ENCODE data around the gene STKLD1. TPM values are rescaled to one million over a fixed set of nuclear protein-coding genes. Genes with fewer than 3 reads are reported as not detected.

STKLD1 gene
- polyA plus RNA-seq, 2 of the 4 experiments (the other 2 are of a cell fraction): 1.1 to 1.2 TPM

DNA sequence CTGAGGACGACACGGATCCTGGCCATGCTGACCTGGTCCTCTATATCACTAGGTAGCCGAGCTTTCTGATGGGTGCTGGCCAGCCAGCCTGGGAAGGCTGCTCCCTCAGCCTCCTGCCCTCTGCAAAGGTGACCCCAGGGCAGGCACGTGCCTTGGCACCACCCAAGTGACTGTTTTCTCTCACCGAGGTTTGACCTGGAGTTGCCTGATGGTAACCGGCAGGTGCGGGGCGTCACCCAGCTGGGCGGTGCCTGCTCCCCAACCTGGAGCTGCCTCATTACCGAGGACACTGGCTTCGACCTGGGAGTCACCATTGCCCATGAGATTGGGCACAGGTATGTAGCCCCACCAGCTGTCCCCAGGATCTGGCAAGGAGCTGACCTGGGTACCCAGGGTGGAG is 49.8 kb downstream of the STKLD1 start:
- Histone ChIP-seq H3K4me2 (no peak overlapping the region), H3K4me3 (no peak overlapping the region), H3K27ac (no peak overlapping the region), H3K9me3 (no peaks in the 10 kb centered on the region), H3K4me1 (peaks cover 6% of the 10 kb centered on the region; the same call in 1 of the 3 replicates)
- FAIRE-seq: no peak
- WGBS (ENCODE audit: missing lambda C conversion rate): 32% methylated on average over 6 of the region's 11 CpGs
- DNase-seq (ENCODE audit: low read depth in 1 of 2, low spot score in 1 of 2): no peak
- ChIA-PET CTCF (interaction anchor here (1.1 to 1.6 kb wide), 5 partner anchors 11 to 39 kb away, joined by 3 to 8 read pairs (median 4); no protein-coding TSS in a partner anchor), POLR2A (no interaction called here)
- ATAC-seq: no peak
- no peak for TF ChIP-seq MYC (IDR thresholded peaks at IDR 0.05; ENCODE audit: borderline replicate concordance, low read length)
- TF ChIP-seq NFE2L2 (conservative IDR thresholded peaks at IDR 0.05; ENCODE audit: low read length): no peak
- TF ChIP-seq POLR2AphosphoS2 (conservative IDR thresholded peaks at IDR 0.05; ENCODE audit: low read length): no peak
- no peak for TF ChIP-seq E2F6 (IDR thresholded peaks at IDR 0.05; ENCODE audit: borderline replicate concordance, low read depth)
- TF ChIP-seq RCOR1 (IDR thresholded peaks at IDR 0.05; ENCODE audit: low read depth, low read length): no peak
- no peak for TF ChIP-seq POLR2A (IDR thresholded peaks at IDR 0.05; ENCODE audit: low read length)
- TF ChIP-seq, protein P1, sequence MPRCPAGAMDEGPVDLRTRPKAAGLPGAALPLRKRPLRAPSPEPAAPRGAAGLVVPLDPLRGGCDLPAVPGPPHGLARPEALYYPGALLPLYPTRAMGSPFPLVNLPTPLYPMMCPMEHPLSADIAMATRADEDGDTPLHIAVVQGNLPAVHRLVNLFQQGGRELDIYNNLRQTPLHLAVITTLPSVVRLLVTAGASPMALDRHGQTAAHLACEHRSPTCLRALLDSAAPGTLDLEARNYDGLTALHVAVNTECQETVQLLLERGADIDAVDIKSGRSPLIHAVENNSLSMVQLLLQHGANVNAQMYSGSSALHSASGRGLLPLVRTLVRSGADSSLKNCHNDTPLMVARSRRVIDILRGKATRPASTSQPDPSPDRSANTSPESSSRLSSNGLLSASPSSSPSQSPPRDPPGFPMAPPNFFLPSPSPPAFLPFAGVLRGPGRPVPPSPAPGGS (IDR thresholded peaks at IDR 0.05): no peak
- TF ChIP-seq CHD2 (IDR thresholded peaks at IDR 0.05; ENCODE audit: low read length, partially characterized antibody): no peak
- no peak for TF ChIP-seq CBX8 (IDR thresholded peaks at IDR 0.05)
- TF ChIP-seq, protein P2, sequence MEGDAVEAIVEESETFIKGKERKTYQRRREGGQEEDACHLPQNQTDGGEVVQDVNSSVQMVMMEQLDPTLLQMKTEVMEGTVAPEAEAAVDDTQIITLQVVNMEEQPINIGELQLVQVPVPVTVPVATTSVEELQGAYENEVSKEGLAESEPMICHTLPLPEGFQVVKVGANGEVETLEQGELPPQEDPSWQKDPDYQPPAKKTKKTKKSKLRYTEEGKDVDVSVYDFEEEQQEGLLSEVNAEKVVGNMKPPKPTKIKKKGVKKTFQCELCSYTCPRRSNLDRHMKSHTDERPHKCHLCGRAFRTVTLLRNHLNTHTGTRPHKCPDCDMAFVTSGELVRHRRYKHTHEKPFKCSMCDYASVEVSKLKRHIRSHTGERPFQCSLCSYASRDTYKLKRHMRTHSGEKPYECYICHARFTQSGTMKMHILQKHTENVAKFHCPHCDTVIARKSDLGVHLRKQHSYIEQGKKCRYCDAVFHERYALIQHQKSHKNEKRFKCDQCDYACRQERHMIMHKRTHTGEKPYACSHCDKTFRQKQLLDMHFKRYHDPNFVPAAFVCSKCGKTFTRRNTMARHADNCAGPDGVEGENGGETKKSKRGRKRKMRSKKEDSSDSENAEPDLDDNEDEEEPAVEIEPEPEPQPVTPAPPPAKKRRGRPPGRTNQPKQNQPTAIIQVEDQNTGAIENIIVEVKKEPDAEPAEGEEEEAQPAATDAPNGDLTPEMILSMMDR (IDR thresholded peaks at IDR 0.05): no peak
- TF ChIP-seq, protein P3, sequence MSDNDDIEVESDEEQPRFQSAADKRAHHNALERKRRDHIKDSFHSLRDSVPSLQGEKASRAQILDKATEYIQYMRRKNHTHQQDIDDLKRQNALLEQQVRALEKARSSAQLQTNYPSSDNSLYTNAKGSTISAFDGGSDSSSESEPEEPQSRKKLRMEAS (IDR thresholded peaks at IDR 0.05): no peak
- no peak for TF ChIP-seq CBX2 (IDR thresholded peaks at IDR 0.05; ENCODE audit: borderline replicate concordance, low read depth)
- no peak for TF ChIP-seq CHD4 (IDR thresholded peaks at IDR 0.05; ENCODE audit: borderline replicate concordance)
- no peak for TF ChIP-seq SMC3 (IDR thresholded peaks at IDR 0.05)
- no peak for TF ChIP-seq KDM1A (IDR thresholded peaks at IDR 0.05; ENCODE audit: low read depth)
- TF ChIP-seq GATA3 (IDR thresholded peaks at IDR 0.05; ENCODE audit: borderline replicate concordance): no peak
- TF ChIP-seq, protein P4, sequence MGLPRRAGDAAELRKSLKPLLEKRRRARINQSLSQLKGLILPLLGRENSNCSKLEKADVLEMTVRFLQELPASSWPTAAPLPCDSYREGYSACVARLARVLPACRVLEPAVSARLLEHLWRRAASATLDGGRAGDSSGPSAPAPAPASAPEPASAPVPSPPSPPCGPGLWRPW (IDR thresholded peaks at IDR 0.05): no peak

- no peaks in the 10 kb centered on the region for H3K9me3 ChIP-seq
- ATAC-seq (no peak), FAIRE-seq (no peak), DNase-seq (ENCODE audit: low read depth in 1 of 2, low spot score in 1 of 2) (no peak)
- POLR2A ChIA-PET: no interaction called here
- peak overlapping the region; percentile 89 for H3K4me2 ChIP-seq
- peak overlapping the region; percentile 46 for H3K4me3 ChIP-seq
- no peak for TF ChIP-seq ZC3H11A (IDR thresholded peaks at IDR 0.05)
- no peak for TF ChIP-seq RAD21 (conservative IDR thresholded peaks at IDR 0.05 in 1 of 2, IDR thresholded peaks at IDR 0.05 in 1 of 2)
- TF ChIP-seq BHLHE40 (IDR thresholded peaks at IDR 0.05; ENCODE audit: low read depth, low read length): no peak
- TF ChIP-seq MYC (IDR thresholded peaks at IDR 0.05; ENCODE audit: borderline replicate concordance, low read length): no peak
- TF ChIP-seq CHD2 (IDR thresholded peaks at IDR 0.05; ENCODE audit: low read length, partially characterized antibody): no peak
- no peak for TF ChIP-seq MAFK (IDR thresholded peaks at IDR 0.05; ENCODE audit: partially characterized antibody)
- no peak for TF ChIP-seq PBX3 (IDR thresholded peaks at IDR 0.05)
- no peak for TF ChIP-seq HOXA7 (CRISPR knock-in tag; IDR thresholded peaks at IDR 0.05)
- TF ChIP-seq, protein P5, sequence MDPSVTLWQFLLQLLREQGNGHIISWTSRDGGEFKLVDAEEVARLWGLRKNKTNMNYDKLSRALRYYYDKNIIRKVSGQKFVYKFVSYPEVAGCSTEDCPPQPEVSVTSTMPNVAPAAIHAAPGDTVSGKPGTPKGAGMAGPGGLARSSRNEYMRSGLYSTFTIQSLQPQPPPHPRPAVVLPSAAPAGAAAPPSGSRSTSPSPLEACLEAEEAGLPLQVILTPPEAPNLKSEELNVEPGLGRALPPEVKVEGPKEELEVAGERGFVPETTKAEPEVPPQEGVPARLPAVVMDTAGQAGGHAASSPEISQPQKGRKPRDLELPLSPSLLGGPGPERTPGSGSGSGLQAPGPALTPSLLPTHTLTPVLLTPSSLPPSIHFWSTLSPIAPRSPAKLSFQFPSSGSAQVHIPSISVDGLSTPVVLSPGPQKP (IDR thresholded peaks at IDR 0.05; ENCODE audit: low read depth, low read length): no peak
- TF ChIP-seq RFX5 (IDR thresholded peaks at IDR 0.05): no peak
- no peak for TF ChIP-seq FOXS1 (CRISPR knock-in tag; IDR thresholded peaks at IDR 0.05)
- TF ChIP-seq EHF (CRISPR knock-in tag; IDR thresholded peaks at IDR 0.05): no peak
- TF ChIP-seq ZFP36 (IDR thresholded peaks at IDR 0.05; ENCODE audit: borderline replicate concordance, partially characterized antibody): no peak
- no peak for TF ChIP-seq NR3C1 (IDR thresholded peaks at IDR 0.05)
- no peak for TF ChIP-seq RCOR1 (IDR thresholded peaks at IDR 0.05; ENCODE audit: low read depth, low read length)
- TF ChIP-seq MAZ (IDR thresholded peaks at IDR 0.05; ENCODE audit: borderline replicate concordance, low read depth, low read length): no peak
- no peak for TF ChIP-seq EHMT2 (IDR thresholded peaks at IDR 0.05; ENCODE audit: low read depth)
- TF ChIP-seq POLR2AphosphoS2 (conservative IDR thresholded peaks at IDR 0.05; ENCODE audit: low read length): no peak
- no peak for TF ChIP-seq GATA3 (IDR thresholded peaks at IDR 0.05; ENCODE audit: borderline replicate concordance)
- no peak for TF ChIP-seq SREBF2 (IDR thresholded peaks at IDR 0.05)
- H3K27ac ChIP-seq: peak overlapping the region in 1 of 2 experiments; percentile 82; a peak in 4 of 6 replicates
- peaks cover 6% of the 10 kb centered on the region; the same call in 1 of the 3 replicates for H3K4me1 ChIP-seq
- 42% methylated on average over 10 of the region's 10 CpGs for WGBS (ENCODE audit: missing lambda C conversion rate)
- CTCF ChIA-PET: interaction anchor here (0.6 to 2.3 kb wide), 6 partner anchors 9 to 86 kb away, joined by 3 to 9 read pairs (median 4); no protein-coding TSS in a partner anchor
These were observed 51.6 kb downstream of the STKLD1 start for GRCh38 chr9:133427658-133428348.

Measured in A549 (cell line).